Measurements from ENCODE around the gene KAZN. TPM values are rescaled to one million over a fixed set of nuclear protein-coding genes. Genes with fewer than 3 reads are reported as not detected.

KAZN gene
- polyA plus RNA-seq, 1 donor (not counting 4 experiments of a cell fraction or from before 2014, with no cell fraction given) = 5.9 TPM

DNA sequence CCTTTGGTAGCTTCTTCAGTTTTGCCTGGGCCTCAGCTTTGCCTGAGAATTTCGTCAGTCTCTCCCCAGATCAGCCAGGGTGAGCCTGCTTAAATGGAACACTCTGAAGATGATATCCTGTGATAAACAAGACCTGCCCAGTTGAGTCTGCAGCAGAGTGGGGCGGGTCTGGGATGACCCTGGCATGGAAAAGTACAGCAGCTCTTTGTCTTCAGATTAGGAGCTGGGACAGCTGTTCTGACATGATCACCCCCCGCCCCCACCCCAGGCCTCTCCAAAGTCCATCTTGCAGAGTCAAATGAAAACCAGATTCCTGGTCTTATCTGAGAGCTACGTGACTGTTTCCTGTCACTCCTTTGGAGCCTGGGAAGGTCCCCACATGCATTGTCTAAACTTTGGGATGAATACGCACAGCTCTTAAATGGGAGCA, 552.9 kb downstream of the KAZN start:
- H2AFZ ChIP-seq (ENCODE audit: control insufficient read depth, low read length) = no peak overlapping the region
- H3K9me1 ChIP-seq (ENCODE audit: control insufficient read depth, extremely low read depth, insufficient read depth, low read length) = peaks cover 3% of the 10 kb centered on the region
- no peaks in the 10 kb centered on the region for H4K20me1 ChIP-seq (ENCODE audit: control insufficient read depth, extremely low read depth, insufficient read depth, low read length)
- no peak overlapping the region for H3K27ac ChIP-seq (ENCODE audit: control insufficient read depth, insufficient read depth, low read length)
- H3K4me1 ChIP-seq (ENCODE audit: control insufficient read depth, extremely low read depth, insufficient read depth, low read length) = peaks cover 11% of the 10 kb centered on the region
- peaks cover 0 to 5% of the 10 kb centered on the region in 2 experiments for H3K36me3 ChIP-seq (ENCODE audit: control insufficient read depth in 2 of 2, extremely low read depth in 1 of 2, insufficient read depth in 2 of 2, low read length in 2 of 2)
- DNase-seq (ENCODE audit: low read depth, low spot score) = no peak
- H3K4me3 ChIP-seq (ENCODE audit: control insufficient read depth in 2 of 3, extremely low read depth in 1 of 3, insufficient read depth in 2 of 3, low read depth in 1 of 3, low read length in 3 of 3) = no peak overlapping the region
- no peak overlapping the region for H3K4me2 ChIP-seq (ENCODE audit: control insufficient read depth, extremely low read depth, insufficient read depth, low read depth, low read length)
- no peaks in the 10 kb centered on the region for H3K9me3 ChIP-seq (ENCODE audit: control insufficient read depth, low read depth, low read length)
- TF ChIP-seq EZH2 (IDR thresholded peaks at IDR 0.05; ENCODE audit: low read length) = no peak
- TF ChIP-seq, protein P1, sequence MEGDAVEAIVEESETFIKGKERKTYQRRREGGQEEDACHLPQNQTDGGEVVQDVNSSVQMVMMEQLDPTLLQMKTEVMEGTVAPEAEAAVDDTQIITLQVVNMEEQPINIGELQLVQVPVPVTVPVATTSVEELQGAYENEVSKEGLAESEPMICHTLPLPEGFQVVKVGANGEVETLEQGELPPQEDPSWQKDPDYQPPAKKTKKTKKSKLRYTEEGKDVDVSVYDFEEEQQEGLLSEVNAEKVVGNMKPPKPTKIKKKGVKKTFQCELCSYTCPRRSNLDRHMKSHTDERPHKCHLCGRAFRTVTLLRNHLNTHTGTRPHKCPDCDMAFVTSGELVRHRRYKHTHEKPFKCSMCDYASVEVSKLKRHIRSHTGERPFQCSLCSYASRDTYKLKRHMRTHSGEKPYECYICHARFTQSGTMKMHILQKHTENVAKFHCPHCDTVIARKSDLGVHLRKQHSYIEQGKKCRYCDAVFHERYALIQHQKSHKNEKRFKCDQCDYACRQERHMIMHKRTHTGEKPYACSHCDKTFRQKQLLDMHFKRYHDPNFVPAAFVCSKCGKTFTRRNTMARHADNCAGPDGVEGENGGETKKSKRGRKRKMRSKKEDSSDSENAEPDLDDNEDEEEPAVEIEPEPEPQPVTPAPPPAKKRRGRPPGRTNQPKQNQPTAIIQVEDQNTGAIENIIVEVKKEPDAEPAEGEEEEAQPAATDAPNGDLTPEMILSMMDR (optimal IDR thresholded peaks at IDR 0.05 in 1 of 3, IDR thresholded peaks at IDR 0.05 in 1 of 3, conservative IDR thresholded peaks at IDR 0.05 in 1 of 3; ENCODE audit: extremely low read depth in 1 of 3, insufficient read depth in 2 of 3, low read length in 3 of 3) = no peak
- peaks cover 26% of the 10 kb centered on the region for H3K79me2 ChIP-seq (ENCODE audit: control insufficient read depth, insufficient read depth, low read length)
- dilution Hi-C loops (cut with MboI; ENCODE audit: extremely low pct_ligation_motif_present, low sequenced_read_pairs) = no loop called here
- H3K27me3 ChIP-seq (ENCODE audit: control insufficient read depth, extremely low read depth, insufficient read depth, low read length) = no peaks in the 10 kb centered on the region
- H3K9ac ChIP-seq (ENCODE audit: control insufficient read depth, extremely low read depth, insufficient read depth, low read length) = no peak overlapping the region
- peak; percentile 34 for FAIRE-seq

DNA sequence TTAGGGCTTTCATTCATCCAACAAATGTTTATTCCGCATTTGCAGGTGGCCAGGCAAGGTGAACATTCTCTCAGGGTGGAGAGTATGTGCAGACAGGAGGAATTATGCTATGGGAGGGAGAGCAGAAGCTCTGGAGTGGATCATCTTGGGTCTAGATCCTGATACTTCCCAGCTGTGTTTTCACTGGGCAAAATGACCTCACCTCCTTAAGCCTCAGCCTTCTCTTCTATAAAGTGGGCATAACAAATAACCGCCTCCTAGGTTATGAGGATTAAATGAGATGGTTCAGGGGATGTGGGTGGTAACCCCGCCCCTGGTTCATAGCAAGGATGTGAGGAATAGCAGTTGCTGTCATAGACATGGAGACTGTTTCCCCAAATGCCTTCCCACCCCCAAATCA, 553.4 kb downstream of the KAZN start:
- DNase-seq (ENCODE audit: low read depth, low spot score) = no peak
- no peaks in the 10 kb centered on the region for H4K20me1 ChIP-seq (ENCODE audit: control insufficient read depth, extremely low read depth, insufficient read depth, low read length)
- no peak for TF ChIP-seq EZH2 (IDR thresholded peaks at IDR 0.05; ENCODE audit: low read length)
- TF ChIP-seq, protein P1 (optimal IDR thresholded peaks at IDR 0.05 in 1 of 3, IDR thresholded peaks at IDR 0.05 in 1 of 3, conservative IDR thresholded peaks at IDR 0.05 in 1 of 3; ENCODE audit: extremely low read depth in 1 of 3, insufficient read depth in 2 of 3, low read length in 3 of 3) = no peak
- peaks cover 3% of the 10 kb centered on the region for H3K9me1 ChIP-seq (ENCODE audit: control insufficient read depth, extremely low read depth, insufficient read depth, low read length)
- no peak overlapping the region for H3K4me3 ChIP-seq (ENCODE audit: control insufficient read depth in 2 of 3, extremely low read depth in 1 of 3, insufficient read depth in 2 of 3, low read depth in 1 of 3, low read length in 3 of 3)
- peak overlapping the region; percentile 86 for H3K9ac ChIP-seq (ENCODE audit: control insufficient read depth, extremely low read depth, insufficient read depth, low read length)
- H3K9me3 ChIP-seq (ENCODE audit: control insufficient read depth, low read depth, low read length) = no peaks in the 10 kb centered on the region
- H3K4me2 ChIP-seq (ENCODE audit: control insufficient read depth, extremely low read depth, insufficient read depth, low read depth, low read length) = peak overlapping the region; percentile 99
- H3K79me2 ChIP-seq (ENCODE audit: control insufficient read depth, insufficient read depth, low read length) = peaks cover 31% of the 10 kb centered on the region
- no peaks in the 10 kb centered on the region for H3K27me3 ChIP-seq (ENCODE audit: control insufficient read depth, extremely low read depth, insufficient read depth, low read length)
- peaks cover 0 to 7% of the 10 kb centered on the region in 2 experiments for H3K36me3 ChIP-seq (ENCODE audit: control insufficient read depth in 2 of 2, extremely low read depth in 1 of 2, insufficient read depth in 2 of 2, low read length in 2 of 2)
- H2AFZ ChIP-seq (ENCODE audit: control insufficient read depth, low read length) = no peak overlapping the region
- peaks cover 11% of the 10 kb centered on the region for H3K4me1 ChIP-seq (ENCODE audit: control insufficient read depth, extremely low read depth, insufficient read depth, low read length)
- dilution Hi-C loops (cut with MboI; ENCODE audit: extremely low pct_ligation_motif_present, low sequenced_read_pairs) = no loop called here
- FAIRE-seq = no peak
- no peak overlapping the region for H3K27ac ChIP-seq (ENCODE audit: control insufficient read depth, insufficient read depth, low read length)
